Measurements from ENCODE around the gene PHEX.

- no peak for TF ChIP-seq EZH2phosphoT487 (IDR thresholded peaks at IDR 0.05; ENCODE audit: borderline replicate concordance, low read length)
- TF ChIP-seq, protein P1, sequence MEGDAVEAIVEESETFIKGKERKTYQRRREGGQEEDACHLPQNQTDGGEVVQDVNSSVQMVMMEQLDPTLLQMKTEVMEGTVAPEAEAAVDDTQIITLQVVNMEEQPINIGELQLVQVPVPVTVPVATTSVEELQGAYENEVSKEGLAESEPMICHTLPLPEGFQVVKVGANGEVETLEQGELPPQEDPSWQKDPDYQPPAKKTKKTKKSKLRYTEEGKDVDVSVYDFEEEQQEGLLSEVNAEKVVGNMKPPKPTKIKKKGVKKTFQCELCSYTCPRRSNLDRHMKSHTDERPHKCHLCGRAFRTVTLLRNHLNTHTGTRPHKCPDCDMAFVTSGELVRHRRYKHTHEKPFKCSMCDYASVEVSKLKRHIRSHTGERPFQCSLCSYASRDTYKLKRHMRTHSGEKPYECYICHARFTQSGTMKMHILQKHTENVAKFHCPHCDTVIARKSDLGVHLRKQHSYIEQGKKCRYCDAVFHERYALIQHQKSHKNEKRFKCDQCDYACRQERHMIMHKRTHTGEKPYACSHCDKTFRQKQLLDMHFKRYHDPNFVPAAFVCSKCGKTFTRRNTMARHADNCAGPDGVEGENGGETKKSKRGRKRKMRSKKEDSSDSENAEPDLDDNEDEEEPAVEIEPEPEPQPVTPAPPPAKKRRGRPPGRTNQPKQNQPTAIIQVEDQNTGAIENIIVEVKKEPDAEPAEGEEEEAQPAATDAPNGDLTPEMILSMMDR (IDR thresholded peaks at IDR 0.05; ENCODE audit: low read depth, low read length, poor library complexity, severe bottlenecking): no peak
Measured at GRCh38 chrX:22026731-22027130, 5.4 kb upstream of the PHEX start.
